AG04449 (cell line): Measurements from ENCODE around the gene ARMH3.

Experiments
- CTCF ChIA-PET: fragments of 350-600 bp; formaldehyde crosslinking; extraction: SDS; loops from one replicate; lab custom pipeline; 2021; ENCODE audit warnings: antibody characterized with exemption; lab: Yijun Ruan, JAX
- POLR2A ChIA-PET: fragments of 400-600, 350-600 bp; formaldehyde crosslinking; extraction: SDS; loops from one replicate; lab custom pipeline; 2020; ENCODE audit warnings: antibody characterized with exemption, inconsistent platforms; lab: Yijun Ruan, JAX
- DNase-seq: peaks from one replicate; pipeline ENCODE4 v3.0.0-alpha.2; 2010; ENCODE audit warnings: low read depth, low spot score
- H3K4me3 ChIP-seq: 2 replicates; pipeline ENCODE4 v1.5.1; 2011; ENCODE audit warnings: low read depth, mild to moderate bottlenecking, control low read depth, low read length
- TF ChIP-seq, protein P1 (sequence below): IDR thresholded peaks from one replicate; pipeline ENCODE4 v1.5.1; 2011; ENCODE audit warnings: mild to moderate bottlenecking, moderate library complexity, low read length, control low read depth, inconsistent platforms; ENCODE audit not compliant: insufficient read depth; ENCODE audit errors: missing control alignments

ARMH3 gene

GRCh38 chr10:101960879-101961395 is 95.0 kb downstream of the ARMH3 start:
- ChIA-PET POLR2A (interaction anchor here (1.2 kb wide), 1 partner anchor 22 kb away, joined by 3 read pairs; no protein-coding TSS in a partner anchor), CTCF (interaction anchor here (2.2 to 4.1 kb wide), 2 partner anchors 72 to 120 kb away, joined by 6 to 22 read pairs; no protein-coding TSS in a partner anchor)
- DNase-seq, result no peak
- H3K4me3 ChIP-seq, result no peak overlapping the region
- TF ChIP-seq, protein P1, sequence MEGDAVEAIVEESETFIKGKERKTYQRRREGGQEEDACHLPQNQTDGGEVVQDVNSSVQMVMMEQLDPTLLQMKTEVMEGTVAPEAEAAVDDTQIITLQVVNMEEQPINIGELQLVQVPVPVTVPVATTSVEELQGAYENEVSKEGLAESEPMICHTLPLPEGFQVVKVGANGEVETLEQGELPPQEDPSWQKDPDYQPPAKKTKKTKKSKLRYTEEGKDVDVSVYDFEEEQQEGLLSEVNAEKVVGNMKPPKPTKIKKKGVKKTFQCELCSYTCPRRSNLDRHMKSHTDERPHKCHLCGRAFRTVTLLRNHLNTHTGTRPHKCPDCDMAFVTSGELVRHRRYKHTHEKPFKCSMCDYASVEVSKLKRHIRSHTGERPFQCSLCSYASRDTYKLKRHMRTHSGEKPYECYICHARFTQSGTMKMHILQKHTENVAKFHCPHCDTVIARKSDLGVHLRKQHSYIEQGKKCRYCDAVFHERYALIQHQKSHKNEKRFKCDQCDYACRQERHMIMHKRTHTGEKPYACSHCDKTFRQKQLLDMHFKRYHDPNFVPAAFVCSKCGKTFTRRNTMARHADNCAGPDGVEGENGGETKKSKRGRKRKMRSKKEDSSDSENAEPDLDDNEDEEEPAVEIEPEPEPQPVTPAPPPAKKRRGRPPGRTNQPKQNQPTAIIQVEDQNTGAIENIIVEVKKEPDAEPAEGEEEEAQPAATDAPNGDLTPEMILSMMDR, result no peak

GRCh38 chr10:101959346-101959916 is 96.5 kb downstream of the ARMH3 start:
- no peak overlapping the region for H3K4me3 ChIP-seq
- DNase-seq, result no peak
- POLR2A ChIA-PET, result no interaction called here
- TF ChIP-seq, protein P1, result no peak
- CTCF ChIA-PET, result interaction anchor here (1.7 to 4.1 kb wide), 4 partner anchors 17 to 119 kb away, joined by 4 to 22 read pairs (median 10); no protein-coding TSS in a partner anchor

GRCh38 chr10:101958691-101959090 is 97.3 kb downstream of the ARMH3 start:
- TF ChIP-seq, protein P1, result no peak
- DNase-seq, result no peak
- CTCF ChIA-PET, result interaction anchor here (0.7 to 3.8 kb wide), 6 partner anchors 11 to 118 kb away, joined by 3 to 14 read pairs (median 4); no protein-coding TSS in a partner anchor
- POLR2A ChIA-PET, result no interaction called here
- no peak overlapping the region for H3K4me3 ChIP-seq

DNA sequence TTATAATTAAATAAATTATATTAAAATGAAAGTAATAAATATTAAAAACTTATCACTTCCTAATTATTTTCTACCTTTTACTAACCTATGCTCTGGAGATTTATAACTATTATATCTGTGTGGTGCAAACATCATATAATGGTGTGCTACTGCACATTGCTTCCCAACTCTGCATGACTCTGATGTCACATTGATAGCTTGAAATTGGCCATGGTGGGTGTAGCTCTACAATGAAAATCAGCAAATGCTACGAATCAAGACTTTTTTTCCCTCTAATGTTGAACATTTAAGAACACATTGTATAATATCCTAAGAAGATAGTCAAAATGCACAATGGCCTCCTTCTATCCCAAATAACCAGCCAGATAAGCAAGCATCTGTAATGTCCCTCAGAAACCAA is 99.1 kb downstream of the ARMH3 start:
- DNase-seq, result no peak
- CTCF ChIA-PET, result interaction anchor here (1.0 to 3.8 kb wide), 3 partner anchors 39 to 66 kb away, joined by 3 to 14 read pairs (median 3); no protein-coding TSS in a partner anchor
- TF ChIP-seq, protein P1, result no peak
- POLR2A ChIA-PET, result no interaction called here
- H3K4me3 ChIP-seq, result no peak overlapping the region

DNA sequence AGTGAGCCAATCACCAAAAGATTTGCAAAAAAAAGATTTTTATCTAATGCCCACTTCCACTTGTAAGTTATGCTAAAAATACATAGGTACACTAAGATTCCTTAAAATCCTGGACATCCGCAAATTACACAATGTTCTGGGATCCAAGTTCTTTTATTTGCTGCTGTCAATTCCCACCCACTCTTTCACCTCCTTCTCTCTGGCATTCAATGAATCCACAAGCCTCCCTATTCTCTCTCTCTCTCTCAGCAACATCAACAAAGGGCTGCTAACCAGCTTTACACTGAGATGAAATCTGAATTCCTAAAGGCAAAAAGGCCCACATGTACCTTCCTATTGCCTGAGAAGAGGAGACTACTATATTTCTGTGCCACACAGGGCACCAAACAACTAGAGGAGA is 99.9 kb downstream of the ARMH3 start:
- CTCF ChIA-PET, result interaction anchor here (0.8 to 3.8 kb wide), 4 partner anchors 15 to 115 kb away, joined by 3 to 14 read pairs (median 3); no protein-coding TSS in a partner anchor
- no peak overlapping the region for H3K4me3 ChIP-seq
- no peak for DNase-seq
- TF ChIP-seq, protein P1, result no peak
- POLR2A ChIA-PET, result no interaction called here

GRCh38 chr10:101952191-101952590 is 103.8 kb downstream of the ARMH3 start:
- POLR2A ChIA-PET, result no interaction called here
- no peak for DNase-seq
- H3K4me3 ChIP-seq, result no peak overlapping the region
- CTCF ChIA-PET, result no interaction called here
- TF ChIP-seq, protein P1, result no peak
